GM21619 (cell line): ENCODE results near the gene PRKAR1B.
"Not testable (repeated sequence)": the region's sequence is repeated elsewhere in the genome, so short reads cannot be mapped to it uniquely, and the experiment has no call there.

Experiments
- ATAC-seq: cut with Tn5 transposase; IDR thresholded peaks from one replicate; pipeline ENCODE4 v1.9.1; 2021; ENCODE audit not compliant: unreplicated experiment

Gene PRKAR1B

GRCh38 chr7:651032-651728, 75.9 kb downstream of the PRKAR1B start:
- ATAC-seq, result no peak

DNA sequence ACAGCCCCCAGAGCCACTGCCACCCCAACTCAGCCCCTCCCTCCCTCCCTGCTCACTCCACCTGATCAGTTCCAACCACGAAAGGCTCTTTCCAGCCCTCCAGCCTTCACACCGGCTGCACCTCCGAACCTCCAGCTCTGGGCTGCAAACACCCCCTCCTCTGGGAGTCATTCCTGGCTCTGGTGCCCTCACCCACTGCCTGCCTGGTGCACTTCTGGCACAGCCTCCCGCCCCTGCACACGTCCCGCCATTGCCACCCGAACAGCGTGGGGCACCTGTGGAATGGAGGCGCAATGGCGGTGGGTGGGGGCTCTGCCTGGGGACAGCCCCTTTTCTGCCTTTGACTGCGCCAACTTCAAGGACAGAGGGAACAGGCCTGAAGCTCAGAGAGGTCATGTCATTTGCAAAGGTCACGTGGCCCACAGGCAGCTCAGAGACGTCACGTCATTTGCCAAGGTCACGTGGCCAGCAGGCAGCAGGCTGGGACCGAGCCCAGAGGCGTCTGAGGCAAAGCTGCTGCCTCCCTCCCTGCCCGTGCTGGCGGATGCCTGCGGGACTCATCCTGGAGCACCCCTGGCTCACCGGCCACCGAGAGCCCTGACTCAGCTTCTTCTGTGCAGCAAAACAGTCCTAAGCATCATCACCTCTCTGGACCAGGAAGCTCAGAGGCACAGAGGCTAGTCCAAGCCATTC, 76.6 kb downstream of the PRKAR1B start:
- no peak for ATAC-seq

DNA sequence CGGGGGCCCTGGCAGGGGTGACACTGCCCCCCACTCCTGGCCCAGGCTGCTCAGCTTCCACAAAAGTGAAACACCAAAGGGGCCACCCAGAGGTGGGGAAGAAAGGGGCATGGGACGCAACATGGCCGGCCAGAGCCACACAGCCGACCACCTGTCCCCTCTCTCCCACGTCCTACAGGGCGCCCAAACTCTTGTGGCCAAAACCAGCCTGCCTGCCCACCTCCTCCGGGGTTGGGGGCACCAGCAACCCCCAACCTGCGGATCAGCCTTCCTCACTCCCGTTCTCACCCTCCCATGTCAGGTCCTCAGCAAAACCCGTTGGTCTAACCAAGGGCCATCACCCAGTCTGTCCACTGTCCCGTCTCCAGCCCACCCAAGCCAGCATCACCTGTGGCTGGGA, 80.1 kb downstream of the PRKAR1B start:
- no peak for ATAC-seq

DNA sequence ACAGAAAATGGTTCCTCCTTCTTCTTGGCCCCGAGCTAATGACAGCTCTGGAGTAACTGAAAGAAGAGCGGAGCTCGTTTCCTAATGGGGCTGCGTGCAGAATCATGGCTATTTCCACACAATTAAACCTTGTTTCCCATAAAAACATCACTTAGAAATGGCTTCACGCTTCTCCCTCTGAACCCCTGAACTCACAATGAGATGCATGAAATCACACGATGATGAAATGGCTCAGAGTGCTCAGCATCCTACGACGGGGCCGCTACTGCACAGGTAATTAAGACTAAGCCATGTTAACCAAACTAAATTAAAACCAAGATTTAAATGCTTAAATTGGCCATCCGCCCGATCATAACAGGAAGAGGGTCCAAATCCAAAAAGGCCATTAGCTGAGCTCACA, 80.6 kb downstream of the PRKAR1B start:
- no peak for ATAC-seq

- ATAC-seq, result no peak
These were observed 81.5 kb downstream of the PRKAR1B start for GRCh38 chr7:645606-646005.

DNA sequence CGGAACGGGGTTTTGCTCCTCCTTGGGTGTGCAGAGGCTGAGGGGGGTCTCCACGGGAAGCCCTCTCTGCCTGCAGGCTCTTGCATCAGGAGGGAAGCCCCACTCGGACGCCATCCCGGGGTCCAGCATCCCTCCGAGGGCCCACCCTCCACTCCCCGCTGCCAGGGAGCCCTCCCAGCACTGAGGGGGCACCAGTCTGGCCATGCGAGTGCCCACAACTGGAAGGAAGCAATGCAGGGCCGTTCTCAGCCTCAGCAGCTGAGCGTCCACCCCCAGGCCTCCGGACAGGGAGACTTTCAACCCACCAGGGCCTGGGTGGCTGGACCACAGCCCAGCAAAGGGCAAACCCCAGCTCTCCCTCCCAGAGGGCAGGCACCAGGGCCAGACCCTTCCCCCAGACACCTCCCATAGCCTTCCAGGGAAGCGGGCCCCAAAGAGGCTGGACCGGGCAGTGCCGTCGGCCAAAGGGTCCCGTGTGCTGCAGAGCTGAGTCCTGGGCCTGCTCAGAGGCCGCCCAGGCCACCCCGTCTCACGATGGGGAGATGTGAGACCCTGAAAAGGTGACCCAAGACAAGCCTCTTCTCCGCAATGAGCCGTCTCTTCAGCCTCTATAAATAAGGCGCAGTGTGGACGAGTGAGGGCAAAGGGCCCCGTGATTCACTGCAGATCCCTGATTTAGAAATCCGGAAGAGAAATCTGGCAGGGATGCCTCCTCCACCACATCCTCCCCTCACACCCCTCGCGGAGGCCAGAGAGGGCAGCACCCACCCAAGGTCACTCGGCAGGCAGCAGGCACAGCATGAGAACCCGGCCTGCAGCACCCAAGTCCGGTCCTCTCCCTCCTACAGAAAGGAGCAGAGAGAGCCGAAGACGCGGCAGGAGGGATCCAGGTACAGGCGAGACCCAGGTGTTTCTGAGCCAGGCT, 82.4 kb downstream of the PRKAR1B start:
- no peak for ATAC-seq

GRCh38 chr7:641966-642365, 85.1 kb downstream of the PRKAR1B start:
- ATAC-seq, result no peak

DNA sequence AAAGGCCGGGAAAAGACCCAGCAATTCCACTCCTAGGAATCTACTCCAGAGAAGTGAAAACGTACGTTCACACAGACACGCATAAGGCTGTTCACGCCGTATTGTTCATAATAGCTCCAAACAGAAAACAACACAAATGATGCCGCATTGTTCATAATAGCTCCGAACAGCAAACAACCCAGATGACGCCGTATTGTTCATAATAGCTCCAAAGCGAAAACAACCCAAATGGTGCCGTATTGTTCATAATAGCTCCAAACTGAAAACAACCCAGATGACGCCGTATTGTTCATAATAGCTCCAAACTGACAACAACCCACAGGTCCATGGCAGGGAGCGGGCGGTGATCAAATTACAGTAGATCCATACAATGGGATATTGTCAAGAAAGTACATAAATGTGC, 85.8 kb downstream of the PRKAR1B start:
- ATAC-seq, result no peak

- no peak for ATAC-seq
These were observed 88.6 kb downstream of the PRKAR1B start for GRCh38 chr7:638256-639011.

GRCh38 chr7:637826-638225, 89.3 kb downstream of the PRKAR1B start:
- ATAC-seq, result no peak

- ATAC-seq, result no peak
These were observed 90.7 kb downstream of the PRKAR1B start for GRCh38 chr7:636396-636795.

GRCh38 chr7:635687-636382, 91.2 kb downstream of the PRKAR1B start:
- ATAC-seq, result not testable (repeated sequence)

GRCh38 chr7:635227-635626, 91.9 kb downstream of the PRKAR1B start:
- no peak for ATAC-seq

DNA sequence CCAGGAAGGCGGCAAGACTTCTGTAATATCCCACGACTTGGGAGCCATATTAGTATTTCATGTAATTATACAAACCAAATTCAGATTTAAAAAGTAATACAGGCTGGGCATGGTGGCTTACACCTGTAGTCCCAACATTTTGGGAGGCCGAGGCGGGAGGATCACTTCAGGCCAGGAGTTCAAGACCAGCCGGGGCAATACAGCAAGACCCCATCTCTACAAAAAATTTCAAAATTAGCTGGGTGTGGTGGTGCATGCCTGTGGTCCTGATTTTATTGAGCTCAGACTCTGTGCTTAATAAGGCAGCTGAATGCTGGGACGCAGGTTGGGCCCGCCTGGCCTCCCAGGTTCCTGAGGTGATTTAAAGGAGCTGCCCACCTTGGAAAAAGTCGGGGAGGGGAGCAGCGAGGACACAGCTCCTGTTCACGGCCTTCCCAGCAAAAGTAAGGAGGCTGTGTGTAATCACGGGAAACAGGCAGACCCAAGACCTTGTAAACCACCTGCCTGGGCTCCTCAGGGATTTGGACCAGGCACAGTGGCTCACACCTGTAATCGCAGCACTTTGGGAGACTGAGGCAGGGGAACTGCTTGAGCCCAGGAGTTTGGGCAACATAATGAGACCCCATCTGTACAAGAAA, 93.6 kb downstream of the PRKAR1B start:
- no peak for ATAC-seq

- ATAC-seq, result no peak
These were observed 94.3 kb downstream of the PRKAR1B start for GRCh38 chr7:632831-633210.

DNA sequence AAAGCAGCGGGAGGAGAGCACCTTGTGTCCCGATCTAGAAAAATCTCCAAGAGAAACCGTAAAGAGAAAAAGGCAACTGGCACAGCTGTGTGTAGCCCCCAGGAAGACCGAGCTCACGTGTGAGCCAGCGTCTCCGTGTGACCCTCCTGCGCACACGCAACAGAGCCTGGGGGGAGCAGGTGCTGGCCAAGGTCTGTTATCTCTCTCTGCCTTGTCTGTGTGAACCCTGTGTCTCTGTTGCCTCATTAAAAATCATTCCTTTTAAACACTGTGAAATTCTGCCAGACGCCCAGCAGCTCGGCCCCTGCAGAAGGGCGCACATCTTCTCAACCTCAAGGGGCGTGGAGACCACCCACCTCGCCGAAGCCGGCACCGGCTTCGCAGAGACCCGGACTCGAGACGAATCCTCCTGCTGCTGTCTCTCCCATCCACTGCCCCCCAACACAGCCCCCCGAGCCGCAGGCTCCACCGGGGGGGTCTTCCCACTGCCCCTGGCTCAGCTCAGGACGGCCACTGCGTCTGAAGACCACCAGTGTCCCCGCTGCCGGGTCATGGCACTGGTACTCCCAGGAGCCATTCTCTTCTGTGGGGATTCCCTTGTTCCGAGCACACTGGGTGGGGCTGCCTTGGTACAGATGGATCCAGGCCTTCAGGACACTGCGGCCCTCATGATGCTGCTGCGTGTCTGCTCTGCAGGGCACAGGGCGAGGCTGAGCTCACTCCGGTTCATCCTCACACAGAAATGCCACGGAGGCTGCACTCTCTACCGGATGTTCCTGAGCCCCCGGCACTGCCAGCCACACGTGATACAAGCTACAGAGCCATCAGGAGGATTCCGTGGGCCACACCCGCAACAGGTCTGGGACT, 94.9 kb downstream of the PRKAR1B start:
- no peak for ATAC-seq

- no peak for ATAC-seq
These were observed 95.8 kb downstream of the PRKAR1B start for GRCh38 chr7:631291-631711.

DNA sequence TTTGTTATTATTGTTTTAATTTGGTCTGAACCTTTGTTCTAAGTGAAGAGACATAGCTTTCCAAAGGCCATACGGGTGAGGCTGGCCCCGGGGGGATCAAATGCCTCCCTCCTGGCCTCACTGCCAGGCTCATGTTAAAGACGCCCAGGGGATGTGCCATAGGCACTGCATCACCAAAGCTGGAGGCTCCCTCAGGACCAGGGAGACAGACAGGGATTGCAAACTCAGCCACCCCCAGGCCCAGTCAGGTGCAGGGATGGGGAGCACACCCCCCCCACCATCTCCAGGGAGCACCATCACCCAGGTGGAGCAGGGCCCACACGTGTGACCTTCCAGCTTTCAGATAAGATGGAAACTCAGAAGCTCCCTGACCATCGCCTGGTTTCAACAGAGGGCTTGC, 96.5 kb downstream of the PRKAR1B start:
- no peak for ATAC-seq

GRCh38 chr7:630111-630511, 97.0 kb downstream of the PRKAR1B start:
- ATAC-seq, result no peak
